ENCODE data around the gene AGFG1. TPM values are rescaled to one million over a fixed set of nuclear protein-coding genes. Genes with fewer than 3 reads are reported as not detected.

AGFG1 gene, protein sequence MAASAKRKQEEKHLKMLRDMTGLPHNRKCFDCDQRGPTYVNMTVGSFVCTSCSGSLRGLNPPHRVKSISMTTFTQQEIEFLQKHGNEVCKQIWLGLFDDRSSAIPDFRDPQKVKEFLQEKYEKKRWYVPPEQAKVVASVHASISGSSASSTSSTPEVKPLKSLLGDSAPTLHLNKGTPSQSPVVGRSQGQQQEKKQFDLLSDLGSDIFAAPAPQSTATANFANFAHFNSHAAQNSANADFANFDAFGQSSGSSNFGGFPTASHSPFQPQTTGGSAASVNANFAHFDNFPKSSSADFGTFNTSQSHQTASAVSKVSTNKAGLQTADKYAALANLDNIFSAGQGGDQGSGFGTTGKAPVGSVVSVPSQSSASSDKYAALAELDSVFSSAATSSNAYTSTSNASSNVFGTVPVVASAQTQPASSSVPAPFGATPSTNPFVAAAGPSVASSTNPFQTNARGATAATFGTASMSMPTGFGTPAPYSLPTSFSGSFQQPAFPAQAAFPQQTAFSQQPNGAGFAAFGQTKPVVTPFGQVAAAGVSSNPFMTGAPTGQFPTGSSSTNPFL
- polyA plus RNA-seq (ENCODE audit: insufficient read length in 4 of 4), result 10 to 100 TPM; 70.8 to 80.9 (median 73.7) TPM

DNA sequence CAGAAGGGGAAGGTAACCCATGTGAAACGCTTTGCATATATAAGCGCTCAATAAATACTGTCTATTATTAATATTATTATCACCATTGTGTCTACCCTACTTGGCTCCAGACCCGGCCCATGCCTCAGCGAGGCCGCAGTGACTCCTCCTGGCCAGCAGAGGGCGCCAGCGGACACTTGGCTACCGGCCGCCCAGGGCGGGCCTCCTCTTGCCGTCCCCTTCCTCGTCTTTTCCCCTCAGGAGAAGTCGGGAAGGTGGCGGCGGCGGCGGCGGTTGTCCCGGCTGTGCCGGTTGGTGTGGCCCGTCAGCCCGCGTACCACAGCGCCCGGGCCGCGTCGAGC, at the start of gene AGFG1:
Gene AGFG1 (plus strand): TSS at position 233 of the 341 bp plus-strand sequence. CDS start 266 bp downstream, outside the sequence.
- DNase-seq (ENCODE audit: low read depth in 4 of 4, low spot score in 3 of 4), result peak; percentile 57 to 78 (median 62)

DNA sequence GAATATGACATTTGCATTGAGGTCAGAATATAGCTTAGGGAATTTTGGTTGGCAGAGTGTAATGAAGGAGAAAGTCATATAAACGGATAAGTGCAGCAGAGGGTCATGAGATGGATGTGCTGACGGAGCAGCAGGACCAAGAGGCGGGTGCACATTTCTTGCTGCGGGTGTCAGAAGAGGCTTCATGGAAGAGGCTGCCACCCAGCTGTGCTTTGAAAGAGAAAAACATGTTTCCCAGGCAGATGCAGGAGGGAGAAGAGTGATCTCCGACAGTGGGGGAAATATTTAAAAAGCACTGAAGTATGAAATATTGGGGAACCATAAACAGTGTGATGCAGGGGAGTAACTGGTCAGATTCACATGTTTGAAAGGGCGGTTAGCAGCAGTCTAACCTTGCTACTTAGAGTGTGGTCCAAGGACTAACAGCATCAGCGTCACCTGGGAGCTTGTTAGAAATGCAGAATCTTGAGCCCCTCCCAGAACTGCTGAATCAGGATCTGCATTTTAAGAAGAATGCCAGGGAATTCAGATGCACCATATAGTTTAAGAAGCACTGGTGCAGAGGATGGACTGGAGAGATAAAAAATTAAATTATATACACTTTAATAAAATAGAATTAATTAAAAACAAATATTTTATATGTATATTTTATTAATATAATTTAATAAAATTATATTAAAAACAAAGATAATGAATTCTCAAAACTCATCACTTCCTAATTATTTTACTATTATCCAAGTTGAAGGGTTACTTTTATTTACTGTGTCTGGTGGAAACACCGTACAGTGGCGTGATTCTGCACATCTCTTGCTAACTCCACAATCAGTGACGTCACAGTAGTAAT, 48.1 kb upstream of the AGFG1 start:
- no peak for DNase-seq (ENCODE audit: low read depth in 4 of 4, low spot score in 3 of 4)

DNA sequence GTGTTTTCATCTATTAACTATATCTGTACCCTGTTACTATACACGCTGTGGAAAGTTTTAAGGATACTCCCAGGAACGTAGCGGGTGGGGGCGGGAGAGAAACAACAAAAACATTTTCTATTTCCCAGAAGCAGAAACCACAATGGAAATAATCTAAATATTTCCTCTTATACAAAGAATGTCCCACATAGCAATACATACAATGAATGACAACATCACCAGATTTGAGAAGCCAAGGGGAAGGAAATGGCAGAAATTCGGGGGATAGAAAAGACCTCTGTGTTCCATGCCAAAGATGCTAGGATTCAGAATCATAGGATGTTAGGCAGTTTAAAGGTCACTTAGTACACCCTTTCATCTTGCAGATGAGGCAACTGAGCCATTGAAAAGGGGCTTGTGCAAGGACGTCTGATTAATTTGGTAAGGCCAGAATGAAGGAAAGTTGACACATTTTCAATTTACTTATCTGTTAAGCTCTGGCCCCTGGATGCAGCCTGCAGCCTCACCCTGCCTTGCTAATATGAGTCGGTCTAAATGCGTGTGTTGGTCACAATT, 43.1 kb upstream of the AGFG1 start:
- no peak for DNase-seq (ENCODE audit: low read depth in 4 of 4, low spot score in 3 of 4)

DNA sequence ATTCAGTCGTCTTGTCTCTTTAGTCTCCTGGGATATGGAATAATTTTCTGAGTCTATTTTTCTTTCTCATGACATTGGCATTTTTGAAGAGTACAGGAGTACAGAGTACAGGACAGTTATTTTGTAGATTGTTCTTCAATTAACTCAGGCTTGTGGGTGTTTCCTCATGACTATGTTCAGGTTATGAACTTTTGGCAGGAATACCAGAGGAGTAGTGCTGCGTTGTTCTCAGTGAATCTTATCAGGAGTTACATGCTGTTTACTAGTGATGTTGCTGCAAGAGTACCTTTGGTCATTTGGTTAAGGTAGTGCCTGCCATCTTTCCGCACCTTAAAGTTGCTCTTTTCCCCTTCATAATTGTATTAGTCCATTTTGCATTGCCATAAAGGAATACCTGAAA, 41.3 kb upstream of the AGFG1 start:
- DNase-seq (ENCODE audit: low read depth in 4 of 4, low spot score in 3 of 4), result no peak

DNA sequence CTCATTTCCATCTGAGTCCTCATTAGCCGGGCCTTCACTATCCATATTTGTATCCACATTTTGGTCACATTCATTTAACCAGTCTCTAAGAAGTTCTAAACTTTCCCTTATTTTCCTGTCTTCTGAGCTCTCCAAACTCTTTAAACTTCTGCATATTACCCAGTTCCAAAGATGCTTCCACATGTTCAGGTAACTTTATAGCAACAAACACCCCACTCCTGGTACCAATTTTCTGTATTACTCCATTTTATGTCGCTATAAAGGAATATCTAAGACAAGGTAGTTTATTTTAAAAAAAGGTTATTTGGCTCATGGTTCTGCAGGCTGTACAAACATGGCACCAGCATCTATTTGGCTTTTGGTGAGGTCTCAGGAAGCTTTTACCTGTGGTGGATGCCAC, 38.8 kb upstream of the AGFG1 start:
- no peak for DNase-seq (ENCODE audit: low read depth in 4 of 4, low spot score in 3 of 4)

DNA sequence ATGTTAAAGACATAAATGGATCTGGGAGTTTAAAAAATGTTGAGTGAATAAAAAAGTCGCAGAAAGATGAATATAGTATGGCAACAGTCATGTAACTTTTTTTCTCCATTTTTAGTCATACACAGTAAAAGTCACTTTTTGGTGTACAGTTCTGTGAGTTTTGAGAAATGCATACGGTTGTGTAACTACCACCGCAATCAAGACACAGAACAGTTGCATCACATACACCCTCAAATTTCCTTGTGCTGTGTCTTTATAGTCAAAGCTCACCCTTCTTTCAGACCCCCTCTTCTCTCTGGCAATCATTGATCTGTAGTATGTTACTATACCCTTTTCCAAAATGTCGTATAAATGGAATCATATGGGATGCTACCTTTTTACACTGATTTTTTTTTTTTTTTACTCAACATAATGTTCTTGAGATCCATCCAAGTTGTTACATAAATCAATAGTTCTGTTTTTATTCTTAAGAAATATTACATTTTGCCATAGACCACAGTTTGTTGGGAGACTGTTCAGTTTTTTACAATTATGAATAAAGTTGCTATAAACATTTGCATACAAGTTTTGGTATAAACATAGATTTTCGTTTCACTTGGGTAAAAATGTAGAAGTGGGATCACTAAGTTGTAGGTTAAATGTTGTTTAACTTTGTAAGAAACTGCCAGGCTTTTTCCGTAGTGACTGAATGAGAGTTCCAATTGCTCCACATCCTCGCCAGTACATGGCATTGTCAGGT, 35.4 kb upstream of the AGFG1 start:
- no peak for DNase-seq (ENCODE audit: low read depth in 4 of 4, low spot score in 3 of 4)

DNA sequence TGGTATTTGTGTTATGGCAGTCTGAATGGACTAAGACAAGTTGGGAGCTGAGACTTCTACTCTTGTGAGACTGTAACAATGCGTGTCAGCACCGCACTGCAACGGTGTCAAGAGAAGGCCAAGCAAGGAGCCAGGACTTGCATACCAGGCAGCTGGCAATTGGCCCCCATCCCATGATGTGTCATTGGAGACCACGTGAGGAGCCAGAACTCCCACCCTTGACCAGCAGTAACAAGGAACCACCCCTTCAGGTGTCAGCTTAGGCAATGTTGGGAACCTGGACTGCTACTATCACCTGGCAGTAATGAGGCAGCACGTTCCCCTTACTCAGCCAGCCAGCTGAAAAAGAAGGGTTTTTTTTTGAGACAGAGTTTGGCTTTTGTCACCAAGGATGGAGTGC, 32.7 kb upstream of the AGFG1 start:
- DNase-seq (ENCODE audit: low read depth in 4 of 4, low spot score in 3 of 4), result no peak

DNA sequence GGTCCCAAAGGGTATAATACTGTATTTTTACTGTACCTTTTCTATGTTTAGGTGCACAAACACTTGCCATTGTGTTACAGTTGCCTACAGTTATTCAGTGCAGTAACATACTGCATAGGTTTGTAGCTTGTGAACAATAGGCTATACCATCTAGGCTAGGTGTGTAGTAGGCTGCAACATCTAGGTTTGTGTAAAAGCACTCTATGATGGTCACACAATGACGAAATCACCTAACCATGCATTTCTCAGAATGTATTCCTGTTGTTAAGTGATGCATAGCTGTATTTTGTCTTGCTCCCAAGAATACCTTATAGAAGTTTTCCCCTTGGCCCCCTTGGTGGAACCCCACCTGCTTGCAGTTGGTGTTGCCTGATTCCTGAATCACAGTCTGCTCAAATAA, 29.3 kb upstream of the AGFG1 start:
- no peak for DNase-seq (ENCODE audit: low read depth in 4 of 4, low spot score in 3 of 4)

DNA sequence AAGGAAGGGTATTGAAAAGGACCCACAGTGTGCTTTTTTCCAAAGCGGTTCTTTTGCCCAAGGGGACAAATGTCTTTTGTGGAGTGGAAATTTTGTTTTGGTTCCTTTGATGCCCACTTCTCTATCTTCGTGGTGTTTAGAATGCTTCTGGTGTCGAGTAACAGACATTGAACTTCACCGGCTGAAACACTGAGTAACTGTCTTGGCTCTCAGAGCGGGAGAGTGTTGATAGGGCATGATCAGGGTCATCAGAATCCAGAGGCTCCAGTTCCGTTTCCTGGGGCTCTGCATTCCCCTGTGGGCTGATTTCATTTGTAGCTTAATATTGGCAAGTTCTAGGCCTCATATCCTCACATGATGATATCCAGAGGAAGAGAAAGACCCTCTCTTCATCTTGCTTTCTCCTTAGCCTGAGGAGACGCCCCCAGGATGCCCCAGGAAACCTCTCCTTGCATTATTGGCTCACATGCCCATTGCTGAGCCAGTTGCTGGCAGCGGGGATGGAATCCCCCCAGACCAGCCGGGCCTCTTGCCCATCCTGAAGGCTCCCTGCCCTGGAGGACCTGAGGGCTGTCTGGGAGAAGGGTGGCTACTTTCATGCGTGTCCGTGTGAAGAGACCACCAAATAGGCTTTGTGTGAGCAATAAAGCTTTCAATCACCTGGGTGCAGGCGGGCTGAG, 27.9 kb upstream of the AGFG1 start:
- no peak for DNase-seq (ENCODE audit: low read depth in 4 of 4, low spot score in 3 of 4)

DNA sequence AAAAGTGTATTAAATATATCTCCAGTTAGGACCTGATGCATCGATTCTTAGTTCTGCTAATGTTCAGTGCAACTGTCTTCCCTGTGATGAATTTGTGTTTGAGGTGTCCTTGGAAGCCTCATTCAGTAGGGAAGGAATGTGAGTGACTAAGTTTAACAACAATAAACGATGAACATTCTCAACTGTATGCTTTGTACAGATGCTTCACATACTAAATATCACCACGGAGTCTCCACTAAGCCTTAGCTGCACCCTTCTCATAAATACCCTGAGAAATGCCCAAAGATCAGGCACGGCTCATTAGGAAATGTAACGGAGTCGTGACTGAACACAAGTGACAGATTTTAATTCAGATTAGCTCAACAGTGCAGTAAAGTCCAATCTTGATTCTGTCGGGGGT, 24.4 kb upstream of the AGFG1 start:
- DNase-seq (ENCODE audit: low read depth in 4 of 4, low spot score in 3 of 4), result no peak

DNA sequence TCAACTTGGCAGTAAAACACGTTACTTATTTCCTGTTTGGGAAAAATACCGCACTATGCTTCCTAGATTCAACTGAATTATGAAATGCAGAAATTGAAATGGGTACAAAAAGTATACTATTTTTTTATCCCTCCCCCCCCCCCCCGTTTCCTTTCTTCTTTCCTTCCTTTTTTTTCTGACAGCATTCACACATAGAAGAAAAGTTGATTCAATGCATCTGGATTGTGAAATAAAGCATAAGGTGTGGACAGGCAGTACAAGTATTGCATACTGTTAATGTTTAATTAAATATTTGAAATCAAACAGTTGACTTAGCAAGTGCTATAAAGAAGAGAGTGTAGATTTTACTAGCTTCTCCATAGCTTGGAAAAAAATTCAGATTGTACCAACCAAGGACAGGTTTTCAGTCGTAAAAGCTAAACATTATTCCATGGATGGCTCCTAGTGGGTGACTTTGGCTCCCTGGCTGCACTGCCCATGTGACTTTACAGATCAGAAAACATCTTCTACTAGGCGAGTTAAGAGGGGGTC, 21.6 kb upstream of the AGFG1 start:
- no peak for DNase-seq (ENCODE audit: low read depth in 4 of 4, low spot score in 3 of 4)

DNA sequence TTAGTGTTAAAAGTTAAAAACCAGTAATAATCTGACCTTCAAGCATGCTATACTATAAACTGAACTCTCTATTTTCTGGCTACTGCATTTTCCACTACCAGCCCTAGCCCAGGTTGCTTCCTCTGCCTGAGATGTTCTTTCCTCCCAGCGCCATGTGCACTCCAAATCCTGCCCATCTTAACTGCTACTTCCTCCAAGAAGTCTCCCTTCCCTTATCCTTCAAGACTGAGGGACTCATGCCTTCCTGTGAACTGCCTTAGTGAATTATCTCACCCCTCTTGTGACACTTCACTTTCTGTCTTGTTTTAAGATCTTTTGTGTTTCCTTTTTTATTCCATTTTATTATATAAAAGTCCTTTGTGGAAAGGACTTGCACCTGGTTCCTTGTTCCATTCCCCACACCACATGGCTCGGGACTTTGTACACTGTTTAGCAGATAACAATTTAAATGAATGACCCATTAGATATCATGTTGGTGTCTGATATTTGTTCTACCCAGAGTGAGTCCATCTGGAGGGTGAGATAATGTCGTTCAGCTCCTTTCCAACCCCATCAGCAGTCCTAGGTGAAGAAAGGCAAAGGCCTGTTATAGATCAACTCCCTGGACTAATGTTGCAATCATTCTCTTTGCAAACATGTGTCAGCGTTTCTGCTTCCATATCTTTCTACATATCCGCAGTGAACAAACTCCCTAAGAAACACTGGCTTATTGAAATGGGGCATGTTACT, 20.9 kb upstream of the AGFG1 start:
- no peak for DNase-seq (ENCODE audit: low read depth in 4 of 4, low spot score in 3 of 4)

DNA sequence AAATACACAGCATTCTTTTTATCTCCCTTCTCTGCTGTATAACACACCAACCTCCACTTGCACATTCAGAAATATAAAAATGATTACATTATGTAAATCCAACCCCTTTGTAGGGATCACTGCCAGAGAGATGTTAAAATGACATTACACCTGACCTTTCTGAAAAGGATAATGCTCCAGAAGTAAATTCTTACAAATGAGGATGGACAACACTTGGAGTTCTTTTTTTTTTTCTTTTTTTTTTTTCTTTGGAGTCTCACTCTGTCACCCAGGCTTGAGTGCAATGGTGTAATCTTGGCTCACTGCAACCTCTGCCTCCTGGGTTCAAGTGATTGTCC, 20.3 kb upstream of the AGFG1 start:
- no peak for DNase-seq (ENCODE audit: low read depth in 4 of 4, low spot score in 3 of 4)

DNA sequence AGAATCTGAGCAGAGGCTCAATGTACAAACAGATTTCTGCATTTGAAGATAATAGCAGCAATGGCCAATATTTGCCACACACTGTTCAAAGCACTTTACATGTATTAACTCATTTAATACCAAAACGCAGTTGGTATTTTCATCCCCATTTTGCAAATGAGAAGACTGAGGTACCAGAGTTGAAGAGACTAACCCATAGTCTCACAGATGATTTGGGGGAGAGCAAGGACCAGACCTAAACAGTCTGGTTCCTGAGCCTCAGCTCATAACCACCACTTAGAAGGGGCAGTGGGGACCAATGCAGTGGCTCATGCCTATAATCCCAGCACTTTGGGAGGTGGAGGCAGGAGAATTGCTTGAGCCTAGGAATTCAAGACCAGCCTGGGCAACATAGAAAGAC, 18.1 kb upstream of the AGFG1 start:
- no peak for DNase-seq (ENCODE audit: low read depth in 4 of 4, low spot score in 3 of 4)

DNA sequence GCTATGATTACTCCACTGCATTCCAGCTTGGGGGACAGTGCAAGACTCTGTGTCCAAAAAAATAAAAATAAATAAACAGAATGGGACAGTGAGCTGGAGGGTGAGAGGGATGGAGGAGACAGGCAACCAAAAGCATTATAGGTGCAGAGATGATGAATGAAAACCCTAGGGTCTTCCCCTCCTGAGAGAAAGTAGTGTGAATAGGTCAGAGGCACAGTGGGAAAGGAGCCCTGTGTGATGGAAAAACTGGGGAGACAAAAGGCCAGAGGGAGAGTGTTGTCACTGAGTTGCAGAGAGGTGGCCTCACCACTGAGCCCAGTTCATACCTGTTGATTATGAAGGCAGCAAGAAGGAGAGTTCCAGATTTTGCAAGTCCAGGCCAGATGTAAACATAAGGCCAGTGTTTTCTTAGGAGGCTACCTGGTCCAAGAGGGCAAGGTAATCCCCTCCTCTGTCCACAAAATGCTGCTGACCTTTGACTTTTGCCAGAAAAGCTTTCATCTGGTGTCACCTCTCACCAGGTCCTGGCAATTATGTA, 17.6 kb upstream of the AGFG1 start:
- no peak for DNase-seq (ENCODE audit: low read depth in 4 of 4, low spot score in 3 of 4)

DNA sequence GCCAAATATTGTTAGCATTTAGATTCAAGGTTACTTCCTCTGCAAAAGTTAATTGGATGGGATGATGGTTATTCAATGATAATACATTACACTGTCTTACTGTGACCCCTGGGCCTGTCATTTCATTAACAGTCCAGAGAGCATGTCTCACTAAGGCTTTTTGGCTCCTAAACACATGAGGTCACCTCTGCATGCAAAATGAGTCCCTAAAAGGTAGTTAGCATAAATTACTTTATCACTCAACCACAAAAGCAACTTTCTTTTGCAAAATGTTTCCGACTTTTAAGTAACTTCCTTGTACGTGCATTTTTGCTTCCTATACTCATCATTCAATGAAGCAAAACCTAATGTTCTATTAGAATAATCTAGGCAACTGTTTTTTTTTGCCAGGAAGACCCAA, 16.8 kb upstream of the AGFG1 start:
- DNase-seq (ENCODE audit: low read depth in 4 of 4, low spot score in 3 of 4), result no peak

DNA sequence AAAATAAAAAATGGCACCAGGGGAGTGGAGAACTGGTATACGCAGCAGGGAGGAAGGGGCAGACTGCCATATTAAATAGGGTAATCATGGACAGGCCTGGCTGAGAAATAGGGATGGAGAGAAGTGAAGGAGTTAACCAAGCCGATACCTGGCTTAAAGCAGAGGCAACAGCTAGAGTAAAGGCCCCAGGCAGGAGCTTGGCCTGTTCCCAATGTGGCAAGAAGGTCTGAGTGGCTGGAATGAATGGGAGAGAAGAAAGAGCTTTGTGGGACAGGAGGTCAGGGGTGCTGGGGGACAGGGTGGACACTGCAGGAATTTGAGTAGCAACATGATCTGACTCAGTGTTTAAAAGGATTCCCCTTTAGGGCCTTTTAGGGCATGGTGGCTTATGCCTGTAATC, 15.9 kb upstream of the AGFG1 start:
- no peak for DNase-seq (ENCODE audit: low read depth in 4 of 4, low spot score in 3 of 4)

DNA sequence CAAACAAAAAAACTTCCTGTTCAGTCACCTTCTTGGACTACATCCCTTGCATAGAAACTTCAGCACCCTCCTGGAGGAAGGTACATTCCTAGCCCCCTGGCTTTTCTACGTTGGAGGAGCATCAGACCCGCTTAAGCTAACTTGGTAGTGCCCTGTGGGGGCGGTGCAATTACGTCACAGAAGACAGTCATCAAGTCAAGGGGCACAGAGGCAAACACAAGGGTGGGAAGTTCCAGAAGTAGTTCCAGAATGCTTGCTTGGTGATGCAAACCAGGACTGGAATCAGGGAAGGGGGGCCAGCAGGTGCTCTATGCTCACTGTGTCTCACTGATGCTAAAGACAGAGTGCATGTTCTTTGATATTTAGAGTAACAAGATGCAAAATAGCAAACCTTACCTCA, 15.2 kb upstream of the AGFG1 start:
- DNase-seq (ENCODE audit: low read depth in 4 of 4, low spot score in 3 of 4), result no peak

DNA sequence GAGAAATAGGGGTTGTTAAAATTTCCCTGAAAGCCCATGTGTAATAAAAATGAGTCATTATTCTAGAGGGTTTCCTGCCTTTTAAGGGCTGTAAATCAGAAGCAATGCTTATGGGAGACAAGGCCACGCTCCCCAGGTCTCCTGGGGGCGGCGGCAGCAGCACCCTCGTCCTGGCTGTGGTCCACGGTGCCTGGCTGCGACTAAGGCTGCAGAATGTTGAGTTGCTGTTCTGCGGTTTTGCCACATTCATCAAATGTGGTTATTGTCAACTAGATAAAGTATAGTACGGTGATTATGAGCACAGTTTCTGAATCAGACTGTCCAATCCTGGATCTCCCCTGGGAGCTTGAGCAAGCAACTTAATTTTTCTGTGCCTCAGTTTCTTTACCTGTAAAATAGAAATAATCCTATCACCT, 11.9 kb upstream of the AGFG1 start:
- no peak for DNase-seq (ENCODE audit: low read depth in 4 of 4, low spot score in 3 of 4)

All from right renal pelvis (tissue), 4 donors.